ENCODE results near the gene TMEM80.
A peak's percentile ranks its signal among the peaks of the same experiment; 100 is the strongest.

The TMEM80 gene

DNA sequence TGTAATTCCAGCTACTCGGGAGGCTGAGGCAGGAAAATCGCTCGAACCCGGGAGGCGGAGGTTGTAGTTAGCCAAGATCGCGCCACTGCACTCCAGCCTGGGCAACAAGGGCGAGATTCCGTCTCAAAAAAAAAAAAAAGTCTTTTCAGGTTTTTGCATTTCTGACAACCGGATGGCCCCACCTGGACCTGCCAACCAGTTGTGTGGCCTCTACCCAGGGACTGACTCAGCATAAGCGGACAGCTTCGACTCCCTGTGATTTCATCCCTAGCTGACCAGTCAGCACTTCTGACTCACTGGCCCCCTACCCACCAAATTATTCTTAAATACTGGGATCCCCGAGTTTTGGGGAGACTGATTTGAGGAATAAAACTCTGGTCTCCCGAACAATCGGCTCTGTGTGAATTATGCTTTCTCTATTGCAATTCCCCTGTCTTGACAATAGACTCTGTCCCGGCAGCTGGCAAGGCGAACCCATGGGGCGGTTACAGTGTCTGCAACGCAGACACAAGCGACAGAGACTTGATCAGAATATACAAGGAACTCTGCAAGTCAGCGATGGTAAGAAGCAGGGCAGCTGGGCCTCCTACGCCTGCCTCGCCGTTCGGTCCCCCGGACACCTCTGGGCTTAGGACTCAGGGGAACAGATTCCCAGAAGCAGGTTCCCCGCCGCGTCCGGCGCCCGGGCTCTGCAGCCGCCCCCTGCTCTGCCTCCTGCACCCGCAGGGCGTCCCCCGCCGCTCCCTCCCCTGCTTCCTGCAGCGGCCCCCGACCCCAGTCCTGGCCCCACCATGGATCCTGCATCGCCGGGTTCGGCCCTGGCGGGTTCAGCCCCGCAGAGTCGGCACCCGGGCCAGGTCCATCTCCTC, 50.9 kb downstream of the TMEM80 start:
- DNase-seq (ENCODE audit: low spot score), result no peak

DNA sequence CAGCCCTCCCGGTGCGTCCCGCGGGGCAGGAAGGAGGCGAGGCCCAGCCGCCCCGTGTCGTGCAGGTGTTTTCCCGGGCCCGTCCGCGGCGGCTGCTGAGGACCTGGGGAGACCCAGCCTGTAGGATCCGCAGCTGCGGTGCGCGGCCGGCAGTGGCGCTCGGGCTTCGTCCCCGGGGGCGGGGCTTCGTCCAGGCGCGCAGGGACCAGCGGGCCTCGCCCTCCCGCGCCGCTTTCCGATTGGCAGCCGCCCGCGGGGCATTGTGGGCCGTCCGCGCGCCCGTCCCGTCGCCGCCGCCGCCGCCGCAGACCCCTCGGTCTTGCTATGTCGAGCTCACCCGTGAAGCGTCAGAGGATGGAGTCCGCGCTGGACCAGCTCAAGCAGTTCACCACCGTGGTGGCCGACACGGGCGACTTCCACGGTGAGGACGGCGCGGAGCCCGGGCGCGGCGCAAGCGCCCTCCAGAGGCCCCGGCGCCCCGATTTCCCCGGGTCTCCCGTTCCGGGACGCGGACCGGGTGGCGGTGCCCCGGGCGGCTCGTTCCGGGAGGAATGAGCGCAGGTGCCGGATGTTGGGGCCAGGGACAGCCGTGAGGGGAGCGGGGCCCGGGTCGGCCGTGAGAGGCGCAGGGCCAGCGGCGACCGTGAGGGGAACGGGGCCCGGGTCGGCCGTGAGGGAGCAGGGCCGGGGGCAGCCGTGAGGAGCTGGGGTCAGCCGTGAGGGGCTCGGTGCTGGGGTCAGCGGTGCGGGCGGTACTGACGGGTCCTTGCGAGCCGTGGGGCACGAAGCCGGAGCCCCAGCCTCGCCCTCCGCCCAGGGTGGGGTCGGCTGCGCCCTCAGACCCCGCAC, 51.8 kb downstream of the TMEM80 start, which contains the start of gene TALDO1:
TALDO1 (plus strand) TSS at position 307 of the 849 bp plus-strand sequence; CDS start at position 325, 18 bp downstream.
- DNase-seq (ENCODE audit: low spot score), result peak; percentile 96

- DNase-seq (ENCODE audit: low spot score), result no peak
Measured at GRCh38 chr11:748007-748359, 52.4 kb downstream of the TMEM80 start.

GRCh38 chr11:749731-750130, 54.1 kb downstream of the TMEM80 start:
- DNase-seq (ENCODE audit: low spot score), result no peak
